ENCODE measurements around the gene ETS2. TPM values are rescaled to one million over a fixed set of nuclear protein-coding genes. Genes with fewer than 3 reads are reported as not detected.

The ETS2 gene
- total RNA-seq: 4.3 and 8.2 TPM in 2 replicates
- 6.6 TPM for polyA plus RNA-seq (2012)

GRCh38 chr21:38805328-38806152 is at the start of gene ETS2:
ETS2 (plus strand) TSS chr21:38805929; CDS start chr21:38810035, 4,106 bp downstream.
- peak; percentile 89 for DNase-seq (ENCODE audit: low read depth)

- peak; percentile 53 for DNase-seq (ENCODE audit: low read depth)
Observed at GRCh38 chr21:38756746-38757145, 49.0 kb upstream of the ETS2 start.

- DNase-seq (ENCODE audit: low read depth): no peak
Observed at GRCh38 chr21:38758501-38759214, 47.1 kb upstream of the ETS2 start.

GRCh38 chr21:38759413-38759812 is 46.3 kb upstream of the ETS2 start:
- no peak for DNase-seq (ENCODE audit: low read depth)

- DNase-seq (ENCODE audit: low read depth): no peak
Observed at GRCh38 chr21:38760017-38760761, 45.5 kb upstream of the ETS2 start.

- no peak for DNase-seq (ENCODE audit: low read depth)
Observed at GRCh38 chr21:38760762-38761155, 45.0 kb upstream of the ETS2 start.

- DNase-seq (ENCODE audit: low read depth): peak; percentile 13
Observed at GRCh38 chr21:38761531-38761930, 44.2 kb upstream of the ETS2 start.

GRCh38 chr21:38765056-38765455 is 40.7 kb upstream of the ETS2 start:
- DNase-seq (ENCODE audit: low read depth): no peak

- DNase-seq (ENCODE audit: low read depth): no peak
Observed at GRCh38 chr21:38766987-38767722, 38.6 kb upstream of the ETS2 start.

GRCh38 chr21:38768471-38769063 is 37.2 kb upstream of the ETS2 start:
- DNase-seq (ENCODE audit: low read depth): peak; percentile 22

- DNase-seq (ENCODE audit: low read depth): peak; percentile 24
Observed at GRCh38 chr21:38769191-38769780, 36.4 kb upstream of the ETS2 start.

- no peak for DNase-seq (ENCODE audit: low read depth)
Observed at GRCh38 chr21:38770660-38771059, 35.1 kb upstream of the ETS2 start.

GRCh38 chr21:38771536-38771935 is 34.2 kb upstream of the ETS2 start:
- no peak for DNase-seq (ENCODE audit: low read depth)

- no peak for DNase-seq (ENCODE audit: low read depth)
Observed at GRCh38 chr21:38772646-38773045, 33.1 kb upstream of the ETS2 start.

GRCh38 chr21:38773099-38774061 is 32.3 kb upstream of the ETS2 start:
- DNase-seq (ENCODE audit: low read depth): peak; percentile 74

GRCh38 chr21:38774152-38774551 is 31.6 kb upstream of the ETS2 start:
- no peak for DNase-seq (ENCODE audit: low read depth)

- no peak for DNase-seq (ENCODE audit: low read depth)
Observed at GRCh38 chr21:38774586-38775285, 31.0 kb upstream of the ETS2 start.

GRCh38 chr21:38775733-38776132 is 30.0 kb upstream of the ETS2 start:
- no peak for DNase-seq (ENCODE audit: low read depth)
